Activated CD8-positive, alpha-beta memory T cell treated with anti-CD3 and anti-CD28 coated beads for 48 hours (primary cell): Measurements from ENCODE around the gene ZFP64.
A peak's percentile ranks its signal among the peaks of the same experiment; 100 is the strongest.
"Not testable (repeated sequence)": the region's sequence is repeated elsewhere in the genome, so short reads cannot be mapped to it uniquely, and the experiment has no call there.

Experiments
- DNase-seq, 3 experiments: peaks; one replicate each; pipeline ENCODE4 v3.0.0-alpha.2; 2020; ENCODE audit warnings: low read depth in 2 of 3, low spot score in 2 of 3

ZFP64 gene

DNA sequence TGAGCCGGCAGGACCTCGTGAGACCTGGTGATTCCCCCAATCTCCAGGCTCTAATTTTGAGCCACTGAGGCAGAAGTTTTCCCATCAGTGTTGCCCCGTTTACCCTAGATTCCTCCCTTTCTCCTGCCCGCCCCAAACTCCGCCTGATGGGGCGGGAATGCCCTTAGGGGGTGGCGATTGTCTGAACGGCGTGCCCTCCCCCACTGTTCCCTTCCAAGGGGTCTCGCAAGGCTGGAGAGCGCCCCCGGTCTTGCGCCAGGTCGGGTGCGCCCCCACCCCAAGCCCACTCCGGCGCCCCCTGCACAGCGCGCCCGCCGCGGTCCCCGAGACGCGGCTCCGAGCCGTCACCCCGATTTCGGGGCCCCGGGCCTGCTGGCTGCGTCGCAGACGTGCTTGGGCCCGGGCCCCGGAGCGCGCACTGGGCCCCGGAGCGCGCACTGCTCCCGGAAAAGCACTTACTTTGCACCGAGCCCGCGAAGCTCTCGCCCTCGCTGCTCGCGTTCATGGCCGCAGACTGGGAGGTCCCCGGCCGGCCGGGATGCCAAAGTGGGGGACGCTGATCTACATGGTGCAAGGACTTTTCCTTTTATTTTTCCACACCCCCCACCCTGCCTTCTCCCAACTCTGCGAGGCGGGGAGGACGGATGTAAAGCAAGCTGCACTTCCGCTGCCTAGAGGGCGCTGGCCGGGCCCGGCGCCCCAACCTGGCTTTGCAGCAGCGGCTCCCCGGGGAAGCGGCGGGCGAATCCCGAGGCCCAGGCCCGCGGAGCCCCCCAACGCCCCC is at the start of gene ZFP64:
Gene ZFP64 (minus strand): TSS at position 648 of the 784 bp plus-strand sequence. CDS start 143 bp downstream, at position 505.
- peak; percentile 50 to 65 (median 54) for DNase-seq

DNA sequence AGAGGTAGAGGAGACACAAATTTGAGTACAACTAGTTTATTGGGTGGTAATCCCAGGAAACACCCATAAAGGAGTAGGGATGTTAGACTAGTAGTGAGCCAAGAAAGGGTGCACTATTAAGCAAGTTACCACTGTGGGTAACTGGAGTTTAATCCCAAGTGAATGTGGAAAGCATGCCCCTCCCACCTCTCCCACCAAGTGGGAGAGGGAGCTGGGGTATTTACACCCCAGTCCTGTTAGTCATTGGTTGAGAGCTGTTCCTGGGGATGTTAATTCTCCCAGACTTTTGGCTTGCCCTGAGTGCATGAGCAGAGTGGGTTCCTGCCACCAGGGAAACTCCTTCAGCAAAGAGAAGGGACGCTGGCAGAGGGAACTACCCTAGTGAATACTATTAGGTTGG is 49.2 kb upstream of the ZFP64 start:
- no peak for DNase-seq

DNA sequence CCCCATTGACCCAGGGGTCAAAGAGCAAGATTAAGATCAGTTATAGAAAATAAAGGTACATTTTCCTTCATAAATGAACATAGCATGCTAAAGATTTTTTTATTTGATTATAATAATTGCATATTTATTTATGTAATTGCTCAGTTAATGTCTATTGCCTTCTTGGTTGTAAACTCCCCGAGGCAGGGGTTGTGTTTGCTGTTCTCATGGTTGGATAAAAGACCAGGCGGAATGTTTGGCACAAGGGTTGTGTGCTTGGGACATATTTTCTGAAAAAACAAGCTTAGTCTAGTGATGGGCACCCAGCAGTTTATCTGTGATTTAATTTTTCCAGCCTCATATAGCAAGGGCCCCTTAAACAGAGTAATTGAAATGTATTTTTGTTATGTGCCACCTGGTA is 47.5 kb upstream of the ZFP64 start:
- no peak for DNase-seq

DNA sequence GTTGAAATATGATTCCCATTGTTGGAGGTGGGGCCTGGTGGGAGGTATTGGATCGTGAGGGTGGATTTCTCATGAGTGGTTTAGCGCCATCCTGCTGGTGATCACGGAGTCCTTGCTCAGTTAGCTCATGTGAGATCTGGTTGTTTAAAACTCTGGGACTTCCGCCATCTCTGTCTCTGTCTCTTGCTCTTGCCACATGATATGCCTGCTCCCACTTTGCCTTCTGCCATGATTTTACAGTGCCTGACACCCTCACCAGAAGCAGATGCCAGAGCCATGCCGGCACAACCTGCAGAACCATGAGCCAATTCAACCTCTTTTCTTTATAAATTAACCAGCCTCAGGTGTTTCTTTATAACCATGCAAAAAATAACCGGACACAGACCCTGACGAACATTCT is 44.7 kb upstream of the ZFP64 start:
- no peak for DNase-seq

DNA sequence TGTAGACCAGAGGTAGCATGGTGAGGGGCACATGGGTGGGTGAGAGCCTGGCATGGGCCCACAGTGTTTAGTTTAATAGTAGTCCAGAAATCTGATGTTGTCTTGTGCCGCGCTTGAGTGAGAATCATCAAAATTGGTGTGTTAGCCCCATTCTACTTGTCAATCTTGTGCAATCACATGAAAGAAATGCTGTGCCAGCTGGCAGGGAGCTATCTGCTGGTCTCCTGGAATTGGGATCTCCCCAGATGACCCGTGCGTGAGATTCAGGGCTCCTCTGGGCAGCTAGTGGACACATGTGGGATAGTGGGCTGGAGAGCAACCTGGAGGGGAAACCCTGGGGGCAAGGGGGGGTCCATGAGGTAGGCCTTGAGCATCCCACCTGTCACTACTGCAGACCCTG is 43.5 kb upstream of the ZFP64 start:
- DNase-seq: no peak

DNA sequence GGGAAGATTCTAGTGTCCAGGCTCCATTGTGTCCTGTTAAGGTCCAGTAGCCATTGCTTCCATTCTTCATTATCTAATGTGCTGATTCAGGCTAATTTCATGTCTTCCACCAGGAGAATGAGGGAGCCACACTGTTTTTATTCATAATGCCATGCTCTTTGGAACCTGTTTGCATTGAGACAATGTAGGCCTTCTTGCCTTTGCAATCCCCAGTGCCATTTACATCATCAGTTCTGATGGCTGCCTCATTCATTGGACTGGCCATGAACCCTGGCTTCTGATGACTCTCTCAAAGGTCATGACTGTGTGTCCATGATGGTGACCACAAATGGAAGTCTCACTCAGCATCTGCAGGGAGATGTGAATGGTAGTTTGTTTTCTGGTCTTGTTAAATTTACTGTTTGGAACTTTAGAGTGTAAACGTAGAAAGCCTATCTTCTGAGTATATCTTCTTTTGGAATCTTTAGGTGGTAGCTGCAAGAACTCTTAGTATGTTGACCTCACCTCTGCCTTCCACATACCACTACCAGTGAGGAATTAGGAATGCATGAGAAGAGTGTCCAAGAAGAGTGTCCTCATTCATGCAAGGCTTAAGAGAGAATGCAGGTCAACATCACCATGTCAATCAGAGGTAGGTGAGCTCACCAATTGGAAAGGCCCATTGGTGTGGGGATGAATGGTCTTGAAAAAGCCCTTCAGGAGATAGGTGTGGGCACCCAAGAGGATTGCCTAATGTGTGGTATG is 42.9 kb upstream of the ZFP64 start:
- no peak for DNase-seq

DNA sequence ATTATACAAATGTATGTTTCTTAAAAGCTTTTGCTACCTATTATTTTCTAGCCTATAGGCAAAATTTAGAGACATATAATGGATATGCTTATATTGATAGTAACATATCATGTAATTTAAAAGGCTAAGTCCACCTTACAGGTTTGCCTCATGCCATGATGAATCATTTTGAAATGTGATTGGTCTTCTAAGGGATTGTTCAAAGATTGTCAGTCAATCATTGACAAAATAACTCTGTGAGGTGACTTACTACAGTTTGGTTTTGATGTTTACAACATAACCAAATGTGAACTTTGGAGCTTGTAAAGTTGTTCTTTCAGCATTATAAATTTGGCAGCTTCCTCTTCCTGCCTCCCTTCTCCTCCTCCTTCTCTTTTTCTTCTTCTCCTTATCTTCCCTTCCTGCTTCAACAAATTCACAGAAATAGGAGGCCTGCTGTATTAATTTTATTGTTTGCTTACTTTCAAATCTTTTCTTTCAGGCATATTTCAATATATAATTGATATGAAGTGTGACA is 39.7 kb upstream of the ZFP64 start:
- DNase-seq: no peak

DNA sequence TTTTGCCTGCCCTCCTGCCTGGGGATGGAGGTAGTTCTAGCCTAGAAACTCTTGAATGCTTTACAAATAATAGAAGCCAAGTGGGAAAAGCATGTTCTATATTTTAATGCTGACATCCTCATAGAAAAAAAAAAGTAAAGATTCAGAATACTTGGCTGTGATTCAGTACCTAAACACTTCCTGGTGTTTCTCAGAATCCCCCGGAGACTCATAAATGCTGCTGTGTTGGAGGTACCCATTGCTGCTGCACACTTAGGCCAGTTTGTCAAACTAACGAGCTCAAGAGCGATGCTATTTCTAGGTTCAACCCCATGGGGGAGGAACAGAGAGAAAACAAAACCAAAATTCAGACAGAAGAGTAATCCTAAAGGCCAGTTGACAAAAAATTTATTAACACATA is 38.8 kb upstream of the ZFP64 start:
- no peak for DNase-seq

DNA sequence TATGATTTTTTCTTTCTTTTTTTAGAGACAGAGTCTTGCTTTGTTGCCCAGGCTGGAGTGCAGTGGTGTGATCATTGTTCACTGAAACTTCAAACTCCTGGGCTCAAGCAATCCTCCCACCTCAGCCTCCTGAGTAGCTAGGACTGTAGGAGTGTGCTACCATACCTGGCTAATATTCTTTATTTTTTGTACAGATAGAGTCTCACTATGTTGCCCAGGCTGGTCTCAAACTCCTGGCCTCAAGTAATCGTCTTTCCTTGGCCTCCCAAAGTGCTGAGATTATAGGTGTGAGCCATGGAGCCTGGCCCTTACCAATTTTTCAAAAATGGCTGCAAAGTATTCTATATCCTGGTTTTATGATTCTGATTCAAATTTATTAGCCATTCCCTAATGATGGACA is 37.8 kb upstream of the ZFP64 start:
- not testable (repeated sequence) for DNase-seq

DNA sequence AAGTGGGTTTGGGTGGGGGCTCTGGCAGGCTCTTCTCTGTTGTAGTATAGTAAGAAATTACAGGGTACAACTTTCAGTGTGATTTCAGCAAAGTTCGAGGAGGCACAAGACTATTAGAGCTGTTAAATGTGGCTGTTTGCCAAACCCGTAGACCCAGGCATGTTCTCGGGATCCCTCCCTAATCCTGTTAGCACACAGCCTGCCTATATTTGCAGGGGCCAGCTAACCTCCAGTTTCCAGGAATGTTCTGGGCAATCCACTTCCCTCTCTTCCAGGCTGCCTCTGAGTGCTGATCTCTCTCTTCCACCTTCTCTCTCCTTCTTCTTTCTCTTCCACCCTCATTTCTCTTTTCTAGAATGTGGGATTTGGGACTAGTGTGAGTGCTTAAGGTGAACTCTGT is 34.8 kb upstream of the ZFP64 start:
- DNase-seq: no peak

DNA sequence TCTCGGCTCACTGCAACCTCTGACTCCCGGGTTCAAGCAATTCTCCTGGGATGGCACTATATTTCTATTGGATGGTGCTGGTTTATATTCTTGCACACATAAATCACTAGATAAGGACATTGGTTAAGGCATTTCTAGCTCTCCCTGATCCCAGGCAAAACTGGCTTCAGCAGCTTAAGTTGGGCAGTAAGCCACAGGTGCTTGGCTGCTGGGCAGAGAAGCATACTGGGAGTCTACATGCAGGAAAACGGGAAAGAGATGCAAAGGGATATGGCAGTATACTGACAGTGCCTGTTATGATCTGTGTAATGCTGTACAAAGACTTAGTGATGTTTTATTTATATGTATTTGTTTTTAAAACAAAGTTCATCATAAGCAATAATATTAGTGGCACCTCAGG is 33.3 kb upstream of the ZFP64 start:
- DNase-seq: no peak

DNA sequence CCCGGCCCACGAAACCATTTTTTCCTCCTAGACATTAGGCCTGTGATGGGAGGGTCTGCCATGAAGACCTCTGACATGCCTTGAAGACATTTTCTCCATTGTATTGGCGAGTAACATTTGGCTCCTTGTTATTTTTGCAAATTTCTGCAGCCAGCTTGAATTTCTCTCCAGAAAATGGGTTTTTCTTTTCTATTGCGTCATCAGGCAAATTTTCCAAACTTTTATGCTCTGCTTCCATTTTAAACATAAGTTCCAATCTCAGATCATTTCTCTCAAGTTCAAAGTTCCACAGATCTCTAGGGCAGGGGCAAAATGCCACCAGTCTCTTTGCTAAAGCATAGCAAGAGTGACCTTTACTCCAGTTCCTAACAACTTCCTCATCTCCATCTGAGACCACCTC is 29.8 kb upstream of the ZFP64 start:
- DNase-seq: not testable (repeated sequence)

DNA sequence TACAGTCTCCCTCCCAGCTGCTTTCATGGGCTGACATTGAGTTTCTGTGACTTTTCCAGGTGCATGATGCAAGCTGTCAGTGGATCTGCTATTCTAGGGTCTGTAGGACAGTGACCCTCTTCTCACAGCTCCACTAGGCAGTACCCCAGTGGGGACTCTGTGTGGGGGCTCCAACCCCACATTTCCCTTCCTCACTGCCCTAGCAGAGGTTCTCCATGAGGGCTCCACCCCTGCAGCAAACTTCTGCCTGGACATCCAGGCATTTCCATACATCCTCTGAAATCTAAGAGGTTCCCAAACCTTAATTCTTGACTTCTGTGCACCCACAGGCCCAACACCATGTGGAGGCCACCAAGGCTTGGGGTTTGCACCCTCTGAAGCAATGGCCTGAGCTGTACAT is 29.3 kb upstream of the ZFP64 start:
- DNase-seq: not testable (repeated sequence)

DNA sequence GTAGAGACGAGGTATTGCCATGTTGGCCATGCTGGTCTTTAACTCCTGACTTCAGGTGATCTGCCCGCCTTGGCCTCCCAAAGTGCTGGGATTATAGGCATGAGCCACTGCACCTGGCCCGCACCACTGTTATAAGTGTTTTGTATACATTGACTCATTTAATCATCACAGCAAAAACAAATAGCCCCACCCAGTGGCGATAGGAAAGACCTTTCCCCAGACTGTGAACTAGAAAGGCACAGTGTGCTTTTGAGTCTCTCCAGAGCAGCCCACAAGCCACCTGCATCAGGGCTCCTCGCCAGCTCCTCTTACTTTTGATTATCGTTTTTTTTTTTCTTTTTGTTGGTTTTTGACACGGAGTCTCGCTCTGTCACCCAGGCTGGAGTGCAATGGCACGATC is 27.9 kb upstream of the ZFP64 start:
- no peak for DNase-seq

DNA sequence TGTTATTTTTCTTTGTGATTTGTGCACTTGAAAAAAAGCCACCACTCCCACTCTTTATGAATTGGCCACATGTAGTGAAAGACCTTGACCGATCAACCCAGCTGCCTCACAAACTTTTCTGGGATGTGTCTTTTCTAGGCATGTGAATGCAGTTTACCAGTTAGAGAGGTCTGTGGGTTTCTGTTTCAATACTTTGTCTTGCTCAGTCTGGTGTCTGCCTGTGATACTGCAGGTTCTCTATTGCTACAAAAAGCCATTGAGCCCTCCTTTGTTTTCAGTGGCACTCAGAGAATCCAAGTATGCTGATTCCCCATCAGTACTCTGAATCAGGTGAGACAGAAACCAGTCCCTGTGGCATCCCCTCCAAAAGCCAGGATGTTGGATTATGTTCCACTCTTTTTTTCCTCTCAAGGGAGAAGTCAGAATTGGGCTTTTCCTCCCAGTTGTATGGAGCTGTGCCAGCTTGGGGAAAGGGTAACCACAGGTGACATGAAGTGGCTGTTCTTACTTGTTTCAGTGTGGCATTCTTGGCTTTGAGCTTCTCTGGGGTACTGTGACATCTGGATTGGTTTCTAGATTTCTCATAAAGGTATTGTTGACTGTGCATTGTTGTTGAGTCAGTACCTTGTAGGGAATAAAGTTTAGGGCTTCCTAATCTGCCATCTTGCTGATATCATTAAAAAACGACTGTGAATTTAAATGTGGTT is 26.3 kb upstream of the ZFP64 start:
- DNase-seq: no peak

DNA sequence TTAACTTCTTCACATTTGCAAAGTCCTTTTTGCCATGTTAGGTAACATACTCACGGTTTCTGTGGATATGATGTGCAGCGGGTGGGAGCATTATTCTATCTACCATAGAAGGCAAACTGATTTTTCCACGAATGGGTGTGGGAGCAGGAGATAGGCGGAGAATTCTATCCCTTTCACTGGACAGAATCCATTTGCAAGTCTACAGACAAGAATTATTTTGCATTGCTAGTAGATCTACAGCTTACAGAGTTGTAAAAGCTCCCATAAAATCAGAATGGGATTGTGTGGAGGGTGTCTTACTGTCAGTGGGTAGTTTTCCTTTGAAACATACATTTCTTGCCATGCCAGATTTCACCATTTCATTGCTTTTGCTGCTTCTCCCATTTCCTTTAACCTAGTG is 22.4 kb upstream of the ZFP64 start:
- DNase-seq: no peak

DNA sequence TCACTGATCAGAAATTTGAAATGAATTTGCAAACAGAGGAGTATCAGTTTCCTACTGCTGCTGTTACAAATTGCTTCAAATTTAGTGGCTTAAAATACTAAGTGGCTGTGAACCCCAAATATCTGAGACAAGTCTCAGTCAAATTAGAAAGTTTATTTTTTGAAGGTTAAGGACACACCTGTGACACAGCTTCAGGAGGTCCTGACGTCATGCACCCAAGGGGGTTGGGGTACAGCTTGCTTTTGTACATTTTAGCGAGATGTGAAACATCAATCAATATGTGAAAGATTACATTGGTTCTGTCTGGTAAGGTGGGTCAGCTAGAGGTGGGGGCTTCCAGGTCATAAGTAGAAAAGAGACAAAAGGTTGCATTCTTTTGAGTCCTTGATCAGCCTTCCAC is 21.4 kb upstream of the ZFP64 start:
- no peak for DNase-seq

DNA sequence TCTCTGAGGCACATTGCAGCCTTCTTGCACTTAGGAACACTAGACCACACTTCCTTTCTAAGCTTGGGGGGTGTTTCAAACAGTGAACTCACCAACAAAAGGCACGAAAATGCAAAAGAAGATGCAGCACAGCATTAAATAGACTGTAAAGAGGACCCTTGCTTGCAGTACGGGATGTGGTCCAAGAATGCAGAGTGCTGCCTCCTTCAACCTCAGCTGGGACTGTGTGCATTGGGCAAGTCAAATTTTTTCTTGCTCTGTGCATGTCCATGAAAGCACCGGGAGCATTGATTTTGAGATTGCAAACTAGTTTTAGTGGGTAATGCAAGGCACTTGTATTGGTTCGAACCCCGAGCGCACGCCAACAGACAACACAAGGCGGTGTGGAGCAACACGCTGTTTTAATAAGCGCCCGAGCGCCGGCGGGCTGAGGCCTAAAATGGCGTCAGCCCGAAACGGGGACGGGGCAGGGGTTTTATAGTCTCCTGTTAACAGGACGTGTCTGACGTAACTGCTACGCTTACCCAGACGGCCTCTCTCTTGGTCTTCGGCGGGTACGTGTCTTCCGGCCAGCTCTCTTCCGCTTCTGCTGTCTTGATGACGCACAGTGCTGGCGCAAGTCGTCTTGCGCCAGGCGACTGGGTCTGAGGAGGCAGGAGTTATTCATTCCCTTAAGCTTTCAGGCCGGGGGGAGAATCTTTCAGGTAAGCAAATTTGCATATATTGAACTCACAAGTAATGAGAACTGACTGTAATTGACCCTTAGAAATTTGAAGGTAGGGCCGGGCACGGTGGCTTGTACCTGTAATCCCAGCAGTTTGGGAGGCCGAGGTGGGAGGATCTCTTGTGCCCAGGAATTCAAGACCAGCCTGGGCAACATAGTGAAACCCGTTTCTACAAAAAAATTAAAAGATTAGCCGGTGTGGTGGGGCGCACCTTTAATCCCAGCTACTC is 18.7 kb upstream of the ZFP64 start:
- DNase-seq: no peak

DNA sequence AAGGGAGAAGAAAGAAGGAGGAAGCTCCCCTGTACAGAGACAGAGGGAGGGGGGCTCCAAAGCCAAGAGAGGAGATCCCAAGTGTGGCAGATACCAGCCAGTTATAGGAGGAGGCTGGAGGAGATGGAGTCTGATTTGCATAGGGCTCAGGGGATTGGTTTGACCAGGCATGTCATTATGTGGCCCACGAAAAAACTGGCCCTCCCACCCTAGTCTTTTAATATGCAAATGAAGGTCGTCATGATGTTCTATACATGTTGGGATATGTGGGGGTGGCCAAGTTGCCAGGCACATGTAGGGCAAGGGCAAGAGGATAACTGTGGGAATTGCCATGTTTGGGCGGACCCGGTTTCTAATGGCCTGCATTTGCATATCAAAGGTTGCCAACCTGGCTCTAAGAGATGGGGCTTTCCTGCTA is 17.6 kb upstream of the ZFP64 start:
- DNase-seq: no peak

DNA sequence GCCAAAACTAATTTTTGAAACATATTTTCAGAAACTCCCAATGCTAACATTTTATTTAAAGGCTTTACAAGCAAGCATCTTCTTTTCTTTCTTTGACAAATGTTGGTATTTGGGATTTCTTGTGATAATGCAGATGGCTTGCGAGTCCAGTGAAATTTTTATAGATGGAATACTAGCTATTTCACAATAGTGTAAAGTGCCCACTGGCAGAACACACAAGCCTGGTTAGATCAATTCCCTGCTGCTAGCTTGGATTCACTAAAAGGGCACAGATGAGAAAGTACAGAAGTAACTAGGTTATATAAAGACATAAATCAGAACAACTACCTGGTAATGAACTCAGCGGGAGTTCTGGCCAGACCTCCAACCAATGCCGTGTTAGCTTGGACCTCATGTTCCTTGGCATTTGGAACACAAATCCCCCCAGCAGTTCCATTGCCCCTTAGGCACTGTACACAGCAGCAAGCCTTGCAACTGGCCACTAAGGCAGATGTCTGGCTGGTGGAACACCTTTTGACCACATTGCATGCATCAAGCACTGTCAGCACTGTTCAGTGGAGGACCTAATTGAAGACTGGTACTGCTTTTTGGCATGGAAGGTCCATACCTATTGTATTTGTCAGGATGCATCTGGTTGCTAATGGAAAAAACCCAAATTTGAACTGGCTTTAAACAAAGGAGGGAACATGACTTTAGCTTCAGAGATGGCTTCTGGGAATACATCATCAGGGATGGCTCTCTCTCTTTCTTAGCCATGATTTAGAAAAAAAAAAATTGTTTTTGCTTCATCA is 15.6 kb upstream of the ZFP64 start:
- no peak for DNase-seq
